ENCODE data around the gene GAD1.

The GAD1 gene

GRCh38 chr2:170862286-170862902 is 45.7 kb downstream of the GAD1 start:
- no peak for DNase-seq (ENCODE audit: low read depth)
- H3K4me3 ChIP-seq (ENCODE audit: low read length), result no peak overlapping the region

GRCh38 chr2:170863087-170863486 is 46.4 kb downstream of the GAD1 start:
- no peak for DNase-seq (ENCODE audit: low read depth)
- no peak for TF ChIP-seq CTCF (IDR thresholded peaks at IDR 0.05; ENCODE audit: insufficient read depth, low read depth, low read length, missing control alignments)

More at GRCh38 chr2:170862286-170862902, 45.7 kb downstream of the GAD1 start:
- TF ChIP-seq CTCF (IDR thresholded peaks at IDR 0.05; ENCODE audit: insufficient read depth, low read depth, low read length, missing control alignments), result no peak

GRCh38 chr2:170869036-170869435 is 52.3 kb downstream of the GAD1 start:
- TF ChIP-seq CTCF (IDR thresholded peaks at IDR 0.05; ENCODE audit: insufficient read depth, low read depth, low read length, missing control alignments), result no peak
- DNase-seq (ENCODE audit: low read depth), result peak; percentile 19
- H3K4me3 ChIP-seq (ENCODE audit: low read length), result no peak overlapping the region

More at GRCh38 chr2:170863087-170863486, 46.4 kb downstream of the GAD1 start:
- no peak overlapping the region for H3K4me3 ChIP-seq (ENCODE audit: low read length)

GRCh38 chr2:170869461-170869860 is 52.8 kb downstream of the GAD1 start:
- DNase-seq (ENCODE audit: low read depth), result no peak
- no peak overlapping the region for H3K4me3 ChIP-seq (ENCODE audit: low read length)
- no peak for TF ChIP-seq CTCF (IDR thresholded peaks at IDR 0.05; ENCODE audit: insufficient read depth, low read depth, low read length, missing control alignments)

GRCh38 chr2:170873035-170873692 is 56.5 kb downstream of the GAD1 start:
- no peak overlapping the region for H3K4me3 ChIP-seq (ENCODE audit: low read length)
- DNase-seq (ENCODE audit: low read depth), result peak; percentile 64
- TF ChIP-seq CTCF (IDR thresholded peaks at IDR 0.05; ENCODE audit: insufficient read depth, low read depth, low read length, missing control alignments), result peak; percentile 93

- DNase-seq (ENCODE audit: low read depth), result peak; percentile 59
- TF ChIP-seq CTCF (IDR thresholded peaks at IDR 0.05; ENCODE audit: insufficient read depth, low read depth, low read length, missing control alignments), result no peak
- no peak overlapping the region for H3K4me3 ChIP-seq (ENCODE audit: low read length)
Measured at GRCh38 chr2:170878066-170878465, 61.4 kb downstream of the GAD1 start.

- DNase-seq (ENCODE audit: low read depth), result no peak
- no peak for TF ChIP-seq CTCF (IDR thresholded peaks at IDR 0.05; ENCODE audit: insufficient read depth, low read depth, low read length, missing control alignments)
- H3K4me3 ChIP-seq (ENCODE audit: low read length), result no peak overlapping the region
Measured at GRCh38 chr2:170878505-170878904, 61.8 kb downstream of the GAD1 start.

Measured in epithelial cell of esophagus (primary cell).